ENCODE data around the gene CDAN1. TPM values are rescaled to one million over a fixed set of nuclear protein-coding genes. Genes with fewer than 3 reads are reported as not detected.

Gene CDAN1
- total and polyA plus RNA-seq, 2 of the 8 experiments (the other 6 are each of a cell fraction or from before 2014, with no cell fraction given), result 4.5 to 18.6 TPM

GRCh38 chr15:42712584-42712983 is 24.3 kb downstream of the CDAN1 start:
- Histone ChIP-seq H2AK5ac (ENCODE audit: low read depth, low read length) (no peak overlapping the region), H2BK120ac (replicated peaks; ENCODE audit: low read depth, low read length) (no peak overlapping the region), H4K91ac (replicated peaks; ENCODE audit: insufficient read length, low read length) (no peak overlapping the region), H3K23me2 (ENCODE audit: low read depth, low read length) (0 out of 2 replicates have a peak, but pooled peaks cover under 1% of the 10 kb centered on the region), H3K4me1 (replicated peaks in 1 of 4; ENCODE audit: control insufficient read depth in 3 of 4, insufficient read depth in 4 of 4, low read length in 3 of 4) (no peaks in the 10 kb centered on the region), H2BK12ac (ENCODE audit: low read depth, low read length) (no peak overlapping the region), H3K4me2 (ENCODE audit: insufficient read depth in 1 of 2, low read depth in 2 of 2, low read length in 2 of 2) (no peak overlapping the region), H2BK15ac (ENCODE audit: low read length) (no peak overlapping the region), H3K56ac (replicated peaks; ENCODE audit: insufficient read length, low read depth, low read length) (no peak overlapping the region), H2AFZ (ENCODE audit: low read length) (no peak overlapping the region), H3K9ac (replicated peaks in 1 of 4; ENCODE audit: extremely low read depth in 1 of 4, low read depth in 3 of 4, low read length in 3 of 4) (no peak overlapping the region), H3K4ac (replicated peaks; ENCODE audit: insufficient read length, low read depth, low read length) (no peak overlapping the region), H2BK5ac (ENCODE audit: low read depth, low read length) (no peak overlapping the region), H3K14ac (ENCODE audit: insufficient read length) (no peak overlapping the region), H3K79me2 (ENCODE audit: control insufficient read depth in 1 of 2, insufficient read depth in 2 of 2, low read length in 2 of 2) (no peaks in the 10 kb centered on the region), H3K79me1 (ENCODE audit: low read depth, low read length) (no peaks in the 10 kb centered on the region), H4K20me1 (replicated peaks in 1 of 2; ENCODE audit: control insufficient read depth in 1 of 2, insufficient read depth in 2 of 2, low read length in 2 of 2) (peaks cover 0 to 2% of the 10 kb centered on the region in 2 experiments), H3K4me3 (ENCODE audit: extremely low read depth in 1 of 4, insufficient read depth in 2 of 4, low read depth in 3 of 4, low read length in 4 of 4) (no peak overlapping the region), H3K27me3 (replicated peaks in 1 of 4; ENCODE audit: control insufficient read depth in 3 of 4, extremely low read depth in 1 of 4, insufficient read depth in 3 of 4, low read length in 3 of 4) (no peaks in the 10 kb centered on the region), H3K27ac (ENCODE audit: low read depth, low read length) (no peak overlapping the region), H2BK20ac (ENCODE audit: low read length) (no peak overlapping the region), H3K9me3 (ENCODE audit: insufficient read depth in 2 of 2, low read depth in 1 of 2, low read length in 1 of 2) (no peaks in the 10 kb centered on the region), H3K18ac (ENCODE audit: extremely low read depth, low read length) (no peak overlapping the region), H3K36me3 (ENCODE audit: control insufficient read depth in 2 of 4, insufficient read depth in 4 of 4, low read length in 3 of 4) (no peaks in the 10 kb centered on the region), H3K23ac (ENCODE audit: insufficient read length) (no peak overlapping the region), H4K5ac (ENCODE audit: insufficient read length, low read depth, low read length) (no peak overlapping the region), H4K8ac (ENCODE audit: extremely low read depth, insufficient read depth, low read length) (no peak overlapping the region)
- ChIA-PET POLR2A (ENCODE audit: partially characterized antibody) (interaction anchor here (0.6 kb wide), 1 partner anchor 35 kb away, joined by 3 read pairs; no protein-coding TSS in a partner anchor), CTCF (ENCODE audit: partially characterized antibody) (interaction anchor here (0.9 to 2.4 kb wide), 4 partner anchors 18 to 573 kb away, joined by 3 to 7 read pairs (median 3); no protein-coding TSS in a partner anchor)
- no peak for TF ChIP-seq SP1 (IDR thresholded peaks at IDR 0.05; ENCODE audit: low read depth, low read length)
- TF ChIP-seq FOSL1 (IDR thresholded peaks at IDR 0.05; ENCODE audit: insufficient read depth, low read depth, low read length), result no peak
- TF ChIP-seq ZNF274 (IDR thresholded peaks at IDR 0.05; ENCODE audit: borderline replicate concordance, extremely low read depth, low read length), result no peak
- DNase-seq (ENCODE audit: low read depth in 1 of 2, low spot score in 2 of 2) (no peak), FAIRE-seq (no peak)
- 89% methylated on average over 4 of the region's 4 CpGs; no CpG with 5 or more reads in 1 of the 2 experiments for whole genome bisulfite sequencing, 2 experiments (ENCODE audit: extremely low coverage in 1 of 2, insufficient coverage in 1 of 2, insufficient read length in 1 of 2, insufficient replicate concordance in 2 of 2, low coverage in 1 of 2, low lambda C conversion rate in 2 of 2, missing lambda C conversion rate in 1 of 2)
